SK-N-SH treated with all-trans-retinoic acid at 6 μM for 48 hours (cell line): ENCODE measurements around the gene POLD4.

Experiments used
- ARNTL ChIP-seq: fragments of 450-650 bp; formaldehyde crosslinking; IDR thresholded peaks from 2 replicates; pipeline ENCODE4 v1.5.0; 2020; ENCODE audit warnings: low read depth, mild to moderate bottlenecking, moderate library complexity, borderline replicate concordance
- CREB5 ChIP-seq: fragments of 250-450 bp; sonication (Bioruptor Pico); IDR thresholded peaks from 2 replicates; pipeline ENCODE4 v1.5.1; 2020; ENCODE audit warnings: low read depth, mild to moderate bottlenecking, moderate library complexity
- CSRNP3 ChIP-seq: fragments of 250-450 bp; sonication (Bioruptor Pico); IDR thresholded peaks from 2 replicates; pipeline ENCODE4 v1.5.1; 2021; ENCODE audit warnings: mild to moderate bottlenecking, moderate library complexity
- TOX ChIP-seq: fragments of 250-450 bp; sonication (Bioruptor Pico); IDR thresholded peaks from 2 replicates; pipeline ENCODE4 v1.8.0; 2021; ENCODE audit warnings: mild to moderate bottlenecking, moderate library complexity, borderline replicate concordance
- ZFP3 ChIP-seq: fragments of 250-450 bp; sonication (Bioruptor Pico); IDR thresholded peaks from 2 replicates; pipeline ENCODE4 v1.5.0; 2020; ENCODE audit warnings: mild to moderate bottlenecking, moderate library complexity

- TF ChIP-seq TOX (no peak), ZFP3 (CRISPR knock-in tag) (no peak), CREB5 (CRISPR knock-in tag) (no peak), ARNTL (CRISPR knock-in tag) (no peak), CSRNP3 (CRISPR knock-in tag) (no peak)
These were observed 50.7 kb downstream of the POLD4 start for GRCh38 chr11:67302571-67303131.
